Stomach smooth muscle (tissue), 2 donors: ENCODE measurements around the gene RAMAC.
"Not testable (repeated sequence)": the region's sequence is repeated elsewhere in the genome, so short reads cannot be mapped to it uniquely, and the experiment has no call there.

ENCODE experiments used
- H3K27ac ChIP-seq: one replicate; pipeline ENCODE4 v1.7.0; 2013; ENCODE audit warnings: mild to moderate bottlenecking, low read length, inconsistent platforms
- H3K27me3 ChIP-seq, 2 donors: one replicate each; pipeline ENCODE4 v1.7.0; 2013; ENCODE audit warnings: low read length in 2 of 2; ENCODE audit not compliant: insufficient read depth in 2 of 2, control insufficient read depth in 1 of 2
- H3K36me3 ChIP-seq, 2 donors: one replicate each; pipeline ENCODE4 v1.7.0; 2013; ENCODE audit warnings: low read length in 2 of 2; ENCODE audit not compliant: control insufficient read depth in 2 of 2, insufficient read depth in 2 of 2
- H3K4me1 ChIP-seq: one replicate; pipeline ENCODE4 v1.7.0; 2013; ENCODE audit warnings: low read length; ENCODE audit not compliant: control insufficient read depth, insufficient read depth
- H3K4me3 ChIP-seq, 2 donors: one replicate each; pipeline ENCODE4 v1.7.0; 2013; ENCODE audit warnings: low read length in 2 of 2
- H3K9ac ChIP-seq, 2 donors: one replicate each; pipeline ENCODE4 v1.7.0; 2013; ENCODE audit warnings: low read length in 2 of 2, mild to moderate bottlenecking in 1 of 2
- H3K9me3 ChIP-seq, 2 donors: one replicate each; pipeline ENCODE4 v1.7.0; 2013; ENCODE audit warnings: low read length in 2 of 2; ENCODE audit not compliant: control insufficient read depth in 2 of 2
- donor health status: healthy.
- donor health status: Pancreatic carcinoma.

The RAMAC gene

DNA sequence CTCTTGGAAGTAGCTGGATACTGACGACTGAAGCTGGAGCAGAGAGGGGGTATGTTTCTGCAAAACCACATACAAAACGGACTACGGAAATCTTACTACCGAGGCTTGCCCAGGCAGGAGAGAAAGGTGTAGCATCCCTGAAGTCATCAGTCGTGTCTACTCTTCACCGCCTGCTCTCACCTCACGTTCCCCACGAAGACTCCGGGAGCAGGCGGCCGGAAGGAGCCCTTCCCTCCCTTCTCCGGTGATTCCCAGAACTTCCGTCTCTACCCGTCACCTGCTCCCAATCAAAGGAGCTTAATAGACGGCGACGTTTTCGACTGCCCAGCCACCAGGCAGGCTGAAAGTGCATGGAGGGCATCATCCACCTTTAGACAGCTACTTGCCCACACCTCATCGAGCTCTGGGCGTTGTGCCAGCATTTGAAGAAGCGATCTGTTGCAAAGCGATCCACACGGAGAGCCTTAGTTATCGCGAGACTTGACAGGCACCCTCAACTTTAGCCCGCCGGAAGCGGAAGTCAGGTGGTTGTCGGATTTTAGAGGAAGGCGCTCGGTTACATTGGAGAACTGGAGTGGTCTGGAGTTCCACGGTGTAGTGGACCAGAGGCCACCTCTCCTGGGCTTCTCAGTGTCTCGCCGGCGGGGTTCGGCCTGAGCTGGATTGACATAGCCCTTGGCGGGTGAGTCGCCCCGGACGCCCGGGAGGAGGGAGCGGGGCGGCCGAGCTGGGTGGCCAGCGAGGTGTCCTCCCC, at the start of gene RAMAC:
Gene RAMAC, plus strand, starts transcription at position 523 of the 754 bp plus-strand sequence. CDS start 2,809 bp downstream, outside the sequence.
- peak within 1 kb of the TSS; percentile 93 to 100 for H3K4me3 ChIP-seq
- peak within 1 kb of the TSS; percentile 81 to 97 for H3K9ac ChIP-seq
- H3K27me3 ChIP-seq: no peaks in the 10 kb centered on the region
- peak within 1 kb of the TSS; percentile 71 for H3K27ac ChIP-seq
- peaks cover 10% of the 10 kb centered on the region for H3K4me1 ChIP-seq
- H3K9me3 ChIP-seq: no peaks in the 10 kb centered on the region
- H3K36me3 ChIP-seq: peaks cover 6 to 9% of the 10 kb centered on the region in 2 donors

GRCh38 chr15:82936966-82937711, 48.9 kb upstream of the RAMAC start:
- no peak overlapping the region for H3K9ac ChIP-seq
- H3K27ac ChIP-seq: no peak overlapping the region
- no peaks in the 10 kb centered on the region for H3K27me3 ChIP-seq
- no peak overlapping the region for H3K4me3 ChIP-seq
- H3K4me1 ChIP-seq: no peaks in the 10 kb centered on the region
- H3K36me3 ChIP-seq: no peaks in the 10 kb centered on the region
- H3K9me3 ChIP-seq: no peaks in the 10 kb centered on the region

GRCh38 chr15:82937712-82938058, 48.3 kb upstream of the RAMAC start:
- Histone ChIP-seq H3K4me3 (no peak overlapping the region), H3K36me3 (no peaks in the 10 kb centered on the region), H3K9ac (no peak overlapping the region), H3K9me3 (no peaks in the 10 kb centered on the region), H3K4me1 (no peaks in the 10 kb centered on the region), H3K27me3 (no peaks in the 10 kb centered on the region), H3K27ac (no peak overlapping the region)

DNA sequence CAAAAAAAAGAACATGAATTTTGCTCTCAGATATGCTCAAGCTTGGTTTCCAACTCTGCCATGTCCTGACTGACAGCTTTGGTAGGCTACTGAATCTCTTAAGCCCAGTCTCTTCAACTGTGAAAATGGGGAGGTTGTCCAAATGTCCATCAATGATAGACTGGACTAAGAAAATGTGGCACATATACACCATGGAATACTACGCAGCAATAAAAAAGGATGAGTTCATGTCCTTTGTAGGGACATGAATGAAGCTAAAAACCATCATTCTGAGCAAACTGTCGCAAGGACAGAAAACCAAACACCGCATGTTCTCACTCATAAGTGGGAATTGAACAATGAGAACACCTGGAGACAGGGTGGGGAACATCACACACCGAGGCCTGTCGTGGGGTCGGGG, 46.3 kb upstream of the RAMAC start:
- not testable (repeated sequence) for H3K9me3 ChIP-seq, H3K27me3 ChIP-seq, H3K4me1 ChIP-seq, H3K4me3 ChIP-seq, H3K9ac ChIP-seq, H3K36me3 ChIP-seq, H3K27ac ChIP-seq

DNA sequence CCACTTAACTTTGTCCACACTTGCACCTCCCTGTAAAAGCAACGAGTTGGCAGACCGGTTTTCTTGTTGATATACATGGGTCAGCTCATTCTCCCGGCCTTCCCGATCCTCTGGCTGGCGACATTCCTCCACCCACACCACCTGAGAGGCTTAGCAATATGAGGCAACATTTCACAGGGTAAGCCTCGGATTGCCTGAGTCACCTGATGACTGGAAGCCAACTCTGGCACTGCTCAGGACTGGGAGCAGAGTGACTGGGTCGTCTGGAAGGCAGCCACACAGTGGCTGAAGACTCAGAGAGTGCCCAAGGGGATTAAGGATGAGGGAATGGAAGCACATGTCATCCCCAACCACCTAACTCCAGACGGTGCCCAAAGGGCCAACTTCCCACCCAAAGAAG, 43.3 kb upstream of the RAMAC start:
- H3K9me3 ChIP-seq: no peaks in the 10 kb centered on the region
- H3K27me3 ChIP-seq: no peaks in the 10 kb centered on the region
- H3K9ac ChIP-seq: no peak overlapping the region
- H3K27ac ChIP-seq: no peak overlapping the region
- no peak overlapping the region for H3K4me3 ChIP-seq
- no peaks in the 10 kb centered on the region for H3K36me3 ChIP-seq
- H3K4me1 ChIP-seq: no peaks in the 10 kb centered on the region

DNA sequence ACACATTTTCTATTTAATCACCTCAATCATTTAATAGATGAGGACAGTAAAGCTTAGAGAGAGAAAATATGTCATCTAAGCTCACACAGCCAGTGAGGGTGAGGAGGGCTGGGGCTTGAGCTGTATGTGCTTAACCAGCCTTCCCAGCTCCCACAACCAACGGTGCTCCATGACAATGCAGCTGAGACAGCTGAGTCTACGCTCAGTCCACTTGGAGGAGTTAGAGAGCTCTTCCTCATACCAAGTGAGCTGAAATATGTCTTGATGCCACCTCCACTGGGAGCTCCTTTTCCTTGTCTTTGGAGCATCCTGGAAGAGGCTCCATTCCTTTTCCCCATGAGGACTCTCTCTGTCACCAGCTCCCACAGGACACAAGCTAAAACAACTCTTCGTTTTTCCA, 42.8 kb upstream of the RAMAC start:
- H3K4me1 ChIP-seq: no peaks in the 10 kb centered on the region

DNA sequence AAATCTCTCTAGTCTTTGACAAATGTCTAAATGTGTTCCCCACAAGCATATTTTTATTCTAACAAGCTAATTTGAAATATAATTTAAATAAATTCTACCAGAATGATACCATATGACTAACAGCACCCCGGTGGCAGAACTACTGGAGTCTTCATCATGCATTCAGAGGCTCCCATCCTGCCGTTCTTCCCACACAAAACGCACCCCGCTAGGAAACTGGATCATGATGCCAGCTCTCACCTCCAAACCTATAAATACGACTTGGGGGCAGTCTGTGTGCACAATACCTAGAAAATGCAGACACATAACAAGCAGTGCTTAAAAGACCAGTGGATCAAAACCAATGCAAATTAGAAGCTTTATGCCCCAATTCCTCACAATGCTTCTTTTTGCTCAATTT, 42.0 kb upstream of the RAMAC start:
- Histone ChIP-seq H3K4me1 (no peaks in the 10 kb centered on the region), H3K4me3 (no peak overlapping the region), H3K9me3 (no peaks in the 10 kb centered on the region), H3K9ac (no peak overlapping the region), H3K27me3 (no peaks in the 10 kb centered on the region), H3K27ac (no peak overlapping the region), H3K36me3 (no peaks in the 10 kb centered on the region)

More for the DNA sequence above, 42.8 kb upstream of the RAMAC start:
- Histone ChIP-seq H3K27ac (no peak overlapping the region), H3K4me3 (no peak overlapping the region), H3K9ac (no peak overlapping the region), H3K27me3 (no peaks in the 10 kb centered on the region), H3K9me3 (no peaks in the 10 kb centered on the region), H3K36me3 (no peaks in the 10 kb centered on the region)

DNA sequence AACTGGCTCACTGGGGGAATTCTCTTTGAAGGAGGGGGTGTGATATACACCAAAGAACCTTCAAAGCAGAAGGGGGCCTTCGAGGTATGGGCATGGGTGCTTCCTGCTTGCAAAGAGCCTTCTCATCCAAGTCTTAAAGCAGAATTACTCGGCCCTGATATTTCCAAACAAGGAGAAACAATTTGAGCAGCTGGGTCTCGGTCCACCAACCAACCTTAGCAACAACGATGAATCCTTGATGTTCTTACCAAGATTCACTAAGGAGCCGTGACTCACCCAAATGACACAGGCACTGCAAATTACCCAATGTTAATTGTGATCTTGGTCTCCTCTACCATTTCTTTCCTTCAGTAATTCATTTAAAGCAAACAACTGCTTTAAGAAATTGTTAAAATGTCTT, 41.2 kb upstream of the RAMAC start:
- no peak overlapping the region for H3K9ac ChIP-seq
- H3K36me3 ChIP-seq: no peaks in the 10 kb centered on the region
- no peaks in the 10 kb centered on the region for H3K9me3 ChIP-seq
- H3K4me3 ChIP-seq: no peak overlapping the region
- no peaks in the 10 kb centered on the region for H3K27me3 ChIP-seq
- H3K4me1 ChIP-seq: no peaks in the 10 kb centered on the region
- no peak overlapping the region for H3K27ac ChIP-seq

- no peaks in the 10 kb centered on the region for H3K36me3 ChIP-seq
- no peak overlapping the region for H3K4me3 ChIP-seq
- H3K27me3 ChIP-seq: no peaks in the 10 kb centered on the region
- H3K4me1 ChIP-seq: peaks cover under 1% of the 10 kb centered on the region
- no peak overlapping the region for H3K27ac ChIP-seq
- H3K9me3 ChIP-seq: no peaks in the 10 kb centered on the region
- H3K9ac ChIP-seq: no peak overlapping the region
Observed at GRCh38 chr15:82945326-82945725, 40.7 kb upstream of the RAMAC start.

GRCh38 chr15:82946155-82946701, 39.8 kb upstream of the RAMAC start:
- H3K36me3 ChIP-seq: no peaks in the 10 kb centered on the region
- no peak overlapping the region for H3K4me3 ChIP-seq
- no peak overlapping the region for H3K9ac ChIP-seq
- H3K27me3 ChIP-seq: no peaks in the 10 kb centered on the region
- H3K9me3 ChIP-seq: no peaks in the 10 kb centered on the region
- peaks cover 6% of the 10 kb centered on the region for H3K4me1 ChIP-seq
- no peak overlapping the region for H3K27ac ChIP-seq

- Histone ChIP-seq H3K9me3 (no peaks in the 10 kb centered on the region), H3K27me3 (no peaks in the 10 kb centered on the region), H3K4me1 (peaks cover 19% of the 10 kb centered on the region), H3K9ac (no peak overlapping the region), H3K4me3 (no peak overlapping the region), H3K27ac (no peak overlapping the region), H3K36me3 (no peaks in the 10 kb centered on the region)
Observed at GRCh38 chr15:82950295-82950694, 35.7 kb upstream of the RAMAC start.
